ENCODE results near the gene FAM3D. TPM values are rescaled to one million over a fixed set of nuclear protein-coding genes. Genes with fewer than 3 reads are reported as not detected.

The FAM3D gene
- total and polyA plus RNA-seq, 10 of the 15 experiments (the other 5 are each of a cell fraction or from before 2014, with no cell fraction given) = 0.04 to 0.07 TPM; not detected in 8

GRCh38 chr3:58693940-58694850 is 27.6 kb upstream of the FAM3D start (continued):
- TF ChIP-seq ZBTB11 (CRISPR knock-in tag; IDR thresholded peaks at IDR 0.05) = no peak
- TF ChIP-seq TAF1 (IDR thresholded peaks at IDR 0.05; ENCODE audit: borderline replicate concordance, low read depth, low read length) = no peak
- peak; percentile 43; the same call in 1 of the 2 replicates for TF ChIP-seq ZNF687 (IDR thresholded peaks at IDR 0.05)
- no peak for TF ChIP-seq CBX3 (IDR thresholded peaks at IDR 0.05; ENCODE audit: borderline replicate concordance, low read depth)
- TF ChIP-seq MLLT1 (IDR thresholded peaks at IDR 0.05) = no peak; the same call in 1 of the 2 replicates
- TF ChIP-seq CBFB (IDR thresholded peaks at IDR 0.05; ENCODE audit: low read depth) = no peak
- TF ChIP-seq RAD51 (IDR thresholded peaks at IDR 0.05) = no peak
- TF ChIP-seq KDM1A (IDR thresholded peaks at IDR 0.05; ENCODE audit: borderline replicate concordance) = no peak
- TF ChIP-seq BCL11A (IDR thresholded peaks at IDR 0.05; ENCODE audit: low read depth, low read length) = peak; percentile 78; the same call in 1 of the 2 replicates
- TF ChIP-seq DPF2 (IDR thresholded peaks at IDR 0.05) = peak; percentile 38
- TF ChIP-seq MAX (IDR thresholded peaks at IDR 0.05; ENCODE audit: low read depth, low read length) = no peak
- TF ChIP-seq PBX3 (IDR thresholded peaks at IDR 0.05; ENCODE audit: insufficient replicate concordance, low read depth, low read length) = no peak
- no peak for TF ChIP-seq NFYB (IDR thresholded peaks at IDR 0.05; ENCODE audit: insufficient read depth, low read depth, low read length)
- no peak for TF ChIP-seq CEBPZ (IDR thresholded peaks at IDR 0.05; ENCODE audit: low read depth, low read length)
